Measurements from ENCODE around the gene NUDCD3.

GRCh38 chr7:44477938-44478337 lies 12.5 kb downstream of the NUDCD3 start:
- no peak for TF ChIP-seq CTCF (IDR thresholded peaks at IDR 0.05; ENCODE audit: low read length)
- TF ChIP-seq EZH2 (optimal IDR thresholded peaks at IDR 0.05; ENCODE audit: low read depth, low read length), result no peak

Data from MM.1S (cell line).